ENCODE data around the gene KCNG4. TPM values are rescaled to one million over a fixed set of nuclear protein-coding genes. Genes with fewer than 3 reads are reported as not detected.
"Not testable (repeated sequence)": the region's sequence is repeated elsewhere in the genome, so short reads cannot be mapped to it uniquely, and the experiment has no call there.

The KCNG4 gene
- total RNA-seq, 1 donor from 2014 or later = not detected

- intact Hi-C loops (cut with micrococcal nuclease) = no loop called here
These were observed 31.9 kb downstream of the KCNG4 start for GRCh38 chr16:84207879-84208278.

DNA sequence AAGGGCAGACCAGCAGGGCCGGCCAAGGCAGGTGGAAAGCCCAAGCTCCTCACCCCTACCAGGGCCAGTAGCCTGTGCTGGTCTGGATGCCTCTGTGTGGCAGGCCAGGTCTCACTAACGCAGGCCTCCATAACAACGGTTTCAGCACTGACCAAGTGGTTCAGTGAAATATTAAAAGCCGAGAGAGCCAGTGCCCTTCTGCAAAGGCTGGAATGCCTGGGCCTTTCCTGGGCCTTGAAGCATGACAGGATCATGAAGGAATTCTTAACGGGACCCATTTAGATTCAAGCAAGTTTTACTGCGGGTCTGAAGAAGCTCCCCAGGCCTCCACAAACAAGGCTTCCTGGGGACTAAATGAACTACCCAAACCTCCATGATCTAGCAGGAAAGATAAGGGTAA lies 32.6 kb downstream of the KCNG4 start:
- intact Hi-C loops (cut with micrococcal nuclease) = no loop called here

DNA sequence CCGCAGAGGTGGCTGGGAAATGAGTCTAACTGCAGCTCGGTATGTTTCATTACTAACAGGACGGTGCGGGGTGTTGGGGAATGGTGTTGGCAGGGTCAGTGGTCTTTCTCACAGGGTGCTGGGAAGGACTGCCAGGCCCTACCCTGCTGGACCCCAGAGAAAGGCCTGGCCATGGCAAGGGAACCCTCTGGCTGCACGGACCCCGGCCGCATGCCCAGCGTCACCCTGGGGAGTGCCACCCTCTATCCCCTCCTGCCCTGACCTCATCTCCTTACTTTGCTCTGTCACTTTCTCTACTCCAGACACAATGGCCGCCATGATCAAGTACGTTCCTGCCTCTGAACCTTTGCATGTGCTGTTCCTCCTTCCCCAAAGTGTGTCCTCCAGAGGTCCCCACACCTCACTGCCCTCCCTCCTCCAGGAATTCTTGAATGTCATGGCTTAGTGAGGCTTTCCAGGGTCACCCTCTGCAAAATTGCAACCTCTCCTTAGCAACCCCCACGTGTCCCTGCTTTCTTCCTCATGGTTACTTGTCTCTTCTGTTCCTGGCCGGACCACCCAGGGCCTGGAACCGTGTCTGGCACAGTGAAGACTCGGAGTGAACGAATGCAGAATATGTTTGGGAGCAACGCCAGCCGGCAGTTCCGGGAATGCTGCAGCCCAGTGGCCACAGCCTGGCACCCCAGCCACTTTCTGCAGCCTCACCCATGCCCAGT lies 33.7 kb downstream of the KCNG4 start:
- intact Hi-C loops (cut with micrococcal nuclease) = no loop called here

- intact Hi-C loops (cut with micrococcal nuclease) = not testable (repeated sequence)
These were observed 34.7 kb downstream of the KCNG4 start for GRCh38 chr16:84205123-84205522.

- intact Hi-C loops (cut with micrococcal nuclease) = not testable (repeated sequence)
These were observed 35.3 kb downstream of the KCNG4 start for GRCh38 chr16:84204551-84204950.

- intact Hi-C loops (cut with micrococcal nuclease) = no loop called here
These were observed 40.0 kb downstream of the KCNG4 start for GRCh38 chr16:84199861-84200260.

- intact Hi-C loops (cut with micrococcal nuclease) = no loop called here
These were observed 40.7 kb downstream of the KCNG4 start for GRCh38 chr16:84199097-84199496.

- intact Hi-C loops (cut with micrococcal nuclease) = no loop called here
These were observed 41.4 kb downstream of the KCNG4 start for GRCh38 chr16:84198401-84198800.

DNA sequence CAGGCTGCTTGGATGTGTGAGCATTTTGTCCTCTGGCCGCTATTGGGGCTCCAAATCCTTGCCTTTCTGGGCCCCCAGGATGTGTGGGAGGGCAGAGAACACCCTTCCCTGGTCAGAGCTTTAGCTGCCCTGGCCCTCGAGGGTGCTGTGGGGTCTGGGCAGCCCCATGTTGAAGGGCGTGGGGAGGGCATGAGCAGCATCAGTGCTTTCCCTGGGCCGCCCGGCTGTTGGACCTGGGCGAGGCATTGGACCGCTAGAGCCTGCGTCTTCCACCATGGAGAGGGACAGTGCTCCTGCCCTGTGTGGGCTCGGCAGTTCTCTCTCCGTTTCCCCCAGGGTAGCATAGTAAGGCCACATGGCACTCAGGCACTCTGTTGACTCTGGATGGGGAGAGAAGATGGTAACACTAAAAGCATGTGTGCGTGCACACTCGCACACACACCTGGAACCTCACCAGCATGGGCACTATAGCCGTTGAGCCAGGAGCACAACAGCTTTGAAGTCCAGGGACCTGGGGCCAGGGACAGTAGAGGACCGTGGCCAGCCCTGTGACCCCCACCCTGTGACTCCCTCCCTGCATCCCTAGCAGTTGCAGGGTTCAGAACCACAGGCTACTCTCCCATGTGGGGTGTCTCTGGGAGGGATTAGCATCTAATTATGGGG lies 42.2 kb downstream of the KCNG4 start:
- intact Hi-C loops (cut with micrococcal nuclease) = no loop called here

DNA sequence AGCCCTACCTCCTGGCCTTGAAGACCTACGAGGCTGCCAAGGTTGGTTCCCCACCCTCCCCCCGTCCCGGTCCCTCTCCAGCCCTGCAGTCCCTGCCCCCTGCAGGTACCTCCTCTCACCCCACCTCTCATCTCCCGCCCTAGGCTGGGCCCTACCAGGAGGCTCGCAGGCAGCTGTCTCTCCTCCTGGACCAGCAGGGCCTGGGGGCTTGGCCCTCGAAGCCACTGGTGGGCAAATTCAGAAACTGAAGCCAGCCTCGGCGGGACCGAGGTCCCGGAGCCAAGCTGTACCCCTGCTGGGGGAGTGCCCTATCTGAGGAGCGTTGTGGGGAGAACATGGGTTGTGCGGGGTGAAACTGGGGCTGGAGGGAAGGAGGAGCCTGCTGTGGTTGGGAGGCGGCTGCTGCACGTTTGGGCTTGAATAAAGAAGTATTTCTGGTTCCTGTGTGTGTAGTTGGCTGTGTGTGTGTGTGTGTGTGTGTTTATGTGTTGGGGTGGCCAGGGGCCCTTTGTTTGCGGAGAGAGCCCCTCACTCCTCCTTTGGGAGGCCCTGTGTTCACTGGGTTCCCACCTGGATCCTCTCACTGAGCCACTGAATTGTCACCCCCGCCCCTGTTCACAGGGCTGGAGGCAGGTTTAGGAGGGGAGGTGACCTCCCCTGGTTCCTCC lies 43.0 kb downstream of the KCNG4 start:
- intact Hi-C loops (cut with micrococcal nuclease) = no loop called here

DNA sequence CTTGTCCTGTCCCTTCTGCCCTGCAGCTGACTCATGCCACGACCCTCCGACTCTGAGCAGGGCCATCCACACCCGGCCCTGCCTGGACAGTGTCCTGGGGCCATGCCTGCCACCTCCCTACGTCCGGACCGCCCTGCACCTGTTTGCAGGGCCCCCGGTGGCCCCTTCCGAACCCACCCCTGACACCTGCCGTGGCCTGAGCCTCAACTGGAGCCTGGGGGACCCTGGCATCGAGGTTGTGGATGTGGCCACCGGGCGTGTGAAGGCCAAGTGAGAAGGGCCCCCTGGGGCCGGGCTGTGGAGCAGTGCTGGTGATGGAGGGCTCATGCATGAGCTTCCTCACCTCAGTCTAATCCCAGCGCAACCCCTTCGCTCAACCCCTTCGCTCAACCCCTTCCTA lies 43.7 kb downstream of the KCNG4 start:
- intact Hi-C loops (cut with micrococcal nuclease) = no loop called here

GRCh38 chr16:84195201-84196093 lies 44.4 kb downstream of the KCNG4 start:
- intact Hi-C loops (cut with micrococcal nuclease) = no loop called here

- intact Hi-C loops (cut with micrococcal nuclease) = no loop called here
These were observed 45.2 kb downstream of the KCNG4 start for GRCh38 chr16:84194470-84195200.

DNA sequence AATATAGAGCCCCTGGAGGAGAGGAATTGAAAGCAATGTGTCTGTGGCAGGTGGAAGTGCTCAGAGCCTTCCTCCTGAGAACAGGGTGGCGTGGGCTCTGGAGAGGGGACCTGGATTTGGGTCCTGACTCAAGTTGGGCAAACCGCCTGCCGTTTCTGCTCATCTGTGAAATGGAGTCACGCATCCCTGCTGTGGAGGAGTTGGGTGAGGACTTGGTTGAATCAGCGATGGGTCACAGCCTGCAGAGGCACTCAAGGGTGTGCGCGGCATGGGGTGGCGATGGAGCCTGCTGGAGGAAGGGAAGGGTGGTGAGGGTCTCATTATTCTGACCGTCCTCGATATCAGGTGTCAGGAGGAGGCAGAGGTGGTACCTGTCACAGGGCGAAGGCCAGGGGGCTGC lies 45.8 kb downstream of the KCNG4 start:
- intact Hi-C loops (cut with micrococcal nuclease) = no loop called here

DNA sequence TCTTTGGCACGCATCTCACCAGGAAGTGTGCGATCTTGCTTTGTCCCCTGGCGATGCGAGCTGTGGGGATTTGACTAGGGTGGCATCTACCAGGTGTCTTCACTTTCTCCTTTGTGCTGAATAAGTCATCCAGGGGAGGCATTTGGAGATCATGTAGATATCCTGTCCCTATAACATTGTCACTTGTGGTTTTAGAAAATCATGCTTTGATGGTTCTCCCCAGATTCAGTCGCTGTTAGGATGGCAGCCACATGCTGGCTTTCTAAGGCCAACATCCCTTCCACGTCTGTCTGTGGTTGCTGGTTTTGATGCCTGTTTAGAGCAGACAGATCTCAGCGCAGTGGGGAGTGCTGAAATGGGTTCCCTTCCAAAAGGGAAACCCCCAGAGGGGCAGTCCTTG lies 46.3 kb downstream of the KCNG4 start:
- intact Hi-C loops (cut with micrococcal nuclease) = no loop called here

GRCh38 chr16:84191466-84191865 lies 48.3 kb downstream of the KCNG4 start:
- intact Hi-C loops (cut with micrococcal nuclease) = no loop called here

DNA sequence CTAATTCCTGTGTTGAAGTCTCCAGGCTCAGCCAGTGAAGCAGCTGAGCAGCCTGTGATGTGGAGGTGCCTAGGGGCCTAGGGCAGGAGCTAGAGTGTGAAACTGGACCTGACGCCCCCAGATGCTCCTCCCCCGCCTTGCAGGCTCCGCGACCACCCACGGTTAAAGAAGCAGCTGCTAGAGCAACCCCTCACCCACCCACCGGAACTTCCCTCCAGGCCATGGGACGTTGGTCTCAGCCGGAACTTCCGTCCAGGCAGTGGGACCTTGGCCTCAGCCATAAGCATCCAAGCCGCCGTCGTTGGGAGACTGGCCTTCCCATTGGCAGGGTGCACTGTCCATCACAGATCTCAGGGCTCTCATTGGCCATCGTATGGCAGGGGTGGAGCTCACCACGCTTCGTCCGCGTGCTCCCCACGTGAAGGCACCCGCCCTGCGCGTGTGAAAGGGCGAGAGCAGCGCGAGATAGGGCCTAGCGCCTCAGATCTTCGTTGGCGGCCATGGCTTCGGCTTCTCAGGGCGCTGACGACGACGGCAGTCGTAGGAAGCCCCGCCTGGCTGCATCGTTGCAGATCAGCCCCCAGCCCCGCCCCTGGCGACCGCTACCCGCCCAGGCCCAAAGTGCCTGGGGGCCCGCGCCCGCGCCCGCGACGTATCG lies 49.0 kb downstream of the KCNG4 start, which contains the start of gene ADAD2:
ADAD2 (plus strand) TSS at position 427 of the 658 bp plus-strand sequence; CDS start at position 501, 74 bp downstream.
- intact Hi-C loops (cut with micrococcal nuclease) = no loop called here

DNA sequence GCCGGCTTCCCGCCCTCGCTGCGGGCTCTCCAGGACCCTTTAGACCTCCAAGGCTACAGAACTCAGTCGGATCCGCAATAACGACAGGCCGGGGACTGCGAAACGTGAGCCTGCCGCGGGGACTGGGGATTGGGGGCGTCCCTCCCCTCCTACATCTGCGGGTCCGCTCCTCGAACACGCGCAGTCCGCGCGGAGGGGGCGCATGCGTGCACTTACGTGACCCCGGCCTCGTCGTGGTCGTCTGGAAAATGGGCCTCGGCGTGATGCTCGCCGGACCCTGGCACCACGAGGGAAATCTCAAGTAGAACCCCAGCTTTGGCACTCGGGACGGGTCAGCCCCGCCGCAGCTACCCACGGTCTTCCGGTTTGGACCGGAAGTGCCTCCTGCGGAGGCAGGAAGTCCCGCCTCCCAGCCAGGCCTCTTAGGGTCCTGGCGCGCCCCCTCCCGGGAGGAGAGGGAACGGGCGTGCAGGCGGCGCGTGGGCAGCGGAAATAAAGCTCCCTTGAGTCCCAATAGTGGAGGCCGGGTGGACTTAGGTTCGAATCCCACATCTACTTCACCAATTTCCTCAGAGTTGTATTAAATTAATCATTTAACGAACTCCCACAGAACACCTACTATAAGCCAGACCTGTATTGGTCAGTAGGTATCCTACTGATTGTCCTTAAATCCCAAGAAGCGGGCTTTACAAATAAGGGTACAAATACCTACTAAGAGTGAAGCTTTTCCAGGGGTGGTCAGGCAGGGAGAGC lies 53.0 kb downstream of the KCNG4 start, which contains the start of gene TAF1C:
TAF1C (minus strand) TSS at position 373 of the 753 bp plus-strand sequence. CDS start 2,069 bp downstream, outside the sequence.
- intact Hi-C loops (cut with micrococcal nuclease) = loop anchor here (1.0 to 5.0 kb wide), 11 partner anchors 42 to 380 kb away; partner anchors contain the start of genes DNAAF1, HSBP1, HSDL1 and MBTPS1

- intact Hi-C loops (cut with micrococcal nuclease) = loop anchor here (5.0 kb wide), 1 partner anchor 357 kb away; no protein-coding TSS in a partner anchor
These were observed 55.0 kb downstream of the KCNG4 start for GRCh38 chr16:84184775-84185174.

Measured in T-helper 1 cell treated with Interleukin-12 subunit alpha and Interleukin-12 subunit beta and Interleukin-4 antibody, amounts not matched to agents 30 ng/mL and 1 ng/mL, for 36 hours (primary cell).